IMR-90 (cell line): ENCODE data around the gene CAPZA1. TPM values are rescaled to one million over a fixed set of nuclear protein-coding genes. Genes with fewer than 3 reads are reported as not detected.

Experiments used
- ATAC-seq: fragments of 200-7000 bp; cut with Tn5 transposase; 2 replicates; pipeline ENCODE4 v1.9.1; 2020; ENCODE audit warnings: low read depth, mild to moderate bottlenecking, moderate library complexity
- Bru-seq: library from RNA; stranded (reverse); fragments of 400-500 nt; gene quantifications from one replicate; lab custom pipeline; 2021; lab: Mats Ljungman, UMichigan
- BruChase-seq, 2 experiments: library from RNA; stranded (reverse); fragments of 400-500 nt; gene quantifications; one replicate each; lab custom pipeline; 2021; lab: Mats Ljungman, UMichigan
- BruUV-seq: library from RNA; stranded (reverse); fragments of 400-500 nt; replicated peaks from 2 replicates; lab custom pipeline; 2021; lab: Mats Ljungman, UMichigan
- CTCF ChIA-PET: fragments of 300-600 bp; formaldehyde crosslinking; extraction: SDS; loops from one replicate; lab custom pipeline; 2021; ENCODE audit warnings: antibody characterized with exemption; lab: Yijun Ruan, JAX
- POLR2A ChIA-PET: fragments of 300-600 bp; sonication (Branson Sonifier 250); formaldehyde crosslinking; loops from one replicate; lab custom pipeline; 2022; ENCODE audit warnings: antibody characterized with exemption; ENCODE audit not compliant: unreplicated experiment; lab: Charles Lee
- DNase-seq: peaks from one replicate; pipeline ENCODE4 v3.0.0; 2013
- H2AFZ ChIP-seq: replicated peaks from 2 replicates; pipeline ENCODE3; 2013; ENCODE audit warnings: low read length, mild to moderate bottlenecking; ENCODE audit not compliant: poor library complexity
- H2AK5ac ChIP-seq: 2 replicates; pipeline ENCODE4 v1.6.1; 2013; ENCODE audit warnings: low read depth, low read length, inconsistent platforms
- H2AK9ac ChIP-seq: replicated peaks from 2 replicates; pipeline ENCODE3; 2013; ENCODE audit warnings: mild to moderate bottlenecking, low read depth, low read length, moderate library complexity; ENCODE audit not compliant: poor library complexity
- H2BK120ac ChIP-seq: 2 replicates; pipeline ENCODE4 v1.6.1; 2013; ENCODE audit warnings: low read depth, low read length, inconsistent platforms
- H2BK15ac ChIP-seq: 3 replicates; pipeline ENCODE4 v1.6.1; 2013; ENCODE audit warnings: low read depth, low read length, inconsistent platforms
- H2BK20ac ChIP-seq: 2 replicates; pipeline ENCODE4 v1.6.1; 2013; ENCODE audit warnings: low read depth, mild to moderate bottlenecking, inconsistent platforms, low read length, moderate library complexity
- H2BK5ac ChIP-seq: 2 replicates; pipeline ENCODE4 v1.6.1; 2013; ENCODE audit warnings: mild to moderate bottlenecking, low read depth, low read length, inconsistent platforms; ENCODE audit not compliant: poor library complexity, severe bottlenecking
- H3K14ac ChIP-seq: replicated peaks from 2 replicates; pipeline ENCODE4 v1.6.1; 2013; ENCODE audit warnings: low read depth, low read length, inconsistent platforms
- H3K18ac ChIP-seq: 2 replicates; pipeline ENCODE4 v1.6.1; 2013; ENCODE audit warnings: low read depth, low read length, control low read depth
- H3K23ac ChIP-seq: 2 replicates; pipeline ENCODE4 v1.6.1; 2013; ENCODE audit warnings: low read depth, low read length, inconsistent platforms
- H3K27ac ChIP-seq: 2 replicates; pipeline ENCODE4 v1.5.1; 2013; ENCODE audit warnings: mild to moderate bottlenecking, control low read depth, low read length; ENCODE audit not compliant: insufficient read depth
- H3K27me3 ChIP-seq: 2 replicates; pipeline ENCODE4 v1.6.1; 2013; ENCODE audit warnings: low read length; ENCODE audit not compliant: control insufficient read depth, insufficient read depth
- H3K36me3 ChIP-seq: 2 replicates; pipeline ENCODE4 v1.6.1; 2013; ENCODE audit warnings: low read length, mixed read lengths; ENCODE audit not compliant: control insufficient read depth, insufficient read depth
- H3K4ac ChIP-seq: 2 replicates; pipeline ENCODE4 v1.6.1; 2013; ENCODE audit warnings: low read depth, low read length, inconsistent platforms
- H3K4me1 ChIP-seq: 2 replicates; pipeline ENCODE4 v1.6.1; 2013; ENCODE audit warnings: low read length, mixed read lengths; ENCODE audit not compliant: control insufficient read depth, insufficient read depth
- H3K4me2 ChIP-seq: 2 replicates; pipeline ENCODE4 v1.6.1; 2013; ENCODE audit warnings: low read depth, mild to moderate bottlenecking, control low read depth, low read length, moderate library complexity
- H3K4me3 ChIP-seq: 2 replicates; pipeline ENCODE4 v1.5.1; 2013; ENCODE audit warnings: low read depth, mild to moderate bottlenecking, control low read depth, low read length, moderate library complexity; ENCODE audit not compliant: insufficient read depth
- H3K56ac ChIP-seq: 2 replicates; pipeline ENCODE4 v1.6.1; 2013; ENCODE audit warnings: low read length, inconsistent platforms; ENCODE audit not compliant: insufficient read depth; ENCODE audit errors: extremely low read depth
- H3K79me1 ChIP-seq, 2 experiments: 2 replicates each; pipeline ENCODE4 v1.6.1; 2013; ENCODE audit warnings: low read length in 2 of 2, inconsistent platforms in 1 of 2, low read depth in 1 of 2
- H3K9ac ChIP-seq: 2 replicates; pipeline ENCODE4 v1.6.1; 2013; ENCODE audit warnings: low read depth, low read length, control low read depth
- H3K9me1 ChIP-seq: 2 replicates; pipeline ENCODE4 v1.6.1; 2013; ENCODE audit warnings: low read length, inconsistent platforms; ENCODE audit not compliant: insufficient read depth
- H3K9me3 ChIP-seq: 2 replicates; pipeline ENCODE4 v1.6.1; 2013; ENCODE audit warnings: low read length; ENCODE audit not compliant: control insufficient read depth, insufficient read depth
- H4K20me1 ChIP-seq: 2 replicates; pipeline ENCODE4 v1.6.1; 2013; ENCODE audit warnings: low read length, inconsistent platforms; ENCODE audit not compliant: insufficient read depth
- H4K5ac ChIP-seq: 2 replicates; pipeline ENCODE4 v1.6.1; 2013; ENCODE audit warnings: mild to moderate bottlenecking, low read depth, low read length, control low read depth
- H4K8ac ChIP-seq, 2 experiments: 2 replicates each; pipeline ENCODE4 v1.6.1; 2013; ENCODE audit warnings: low read depth in 2 of 2, low read length in 2 of 2, control low read depth in 1 of 2, inconsistent platforms in 1 of 2
- H4K91ac ChIP-seq: 2 replicates; pipeline ENCODE4 v1.6.1; 2013; ENCODE audit warnings: low read depth, low read length, inconsistent platforms; ENCODE audit not compliant: insufficient read depth
- BHLHE40 ChIP-seq: fragments of 150-350 bp; IDR thresholded peaks from 2 replicates; pipeline ENCODE4 v1.6.1; 2016; ENCODE audit warnings: mild to moderate bottlenecking, low read depth, low read length
- CEBPB ChIP-seq: IDR thresholded peaks from 2 replicates; pipeline ENCODE4 v1.6.1; 2012; ENCODE audit warnings: low read depth, low read length, improper control_type of control experiment
- CHD1 ChIP-seq: IDR thresholded peaks from 2 replicates; pipeline ENCODE4 v1.6.1; 2012; ENCODE audit warnings: low read depth, low read length, improper control_type of control experiment
- FOS ChIP-seq: fragments of 150-350 bp; IDR thresholded peaks from 2 replicates; pipeline ENCODE4 v1.6.1; 2016; ENCODE audit warnings: low read depth, low read length
- MAFK ChIP-seq: IDR thresholded peaks from 2 replicates; pipeline ENCODE4 v1.6.1; 2012; ENCODE audit warnings: low read depth, low read length, improper control_type of control experiment
- NFE2L2 ChIP-seq: fragments of 150-350 bp; IDR thresholded peaks from 2 replicates; pipeline ENCODE4 v1.6.1; 2016; ENCODE audit warnings: low read depth, mild to moderate bottlenecking, low read length
- POLR2A ChIP-seq: IDR thresholded peaks from 2 replicates; pipeline ENCODE4 v1.6.1; 2012; ENCODE audit warnings: mild to moderate bottlenecking, low read depth, low read length
- RFX5 ChIP-seq: IDR thresholded peaks from 2 replicates; pipeline ENCODE4 v1.8.0; 2012; ENCODE audit warnings: low read depth, mild to moderate bottlenecking, low read length, moderate library complexity
- SMC3 ChIP-seq: fragments of 150-350 bp; IDR thresholded peaks from 2 replicates; pipeline ENCODE4 v1.6.1; 2016; ENCODE audit warnings: low read depth, mild to moderate bottlenecking, antibody characterized with exemption, low read length, moderate library complexity
- USF2 ChIP-seq: fragments of 150-350 bp; IDR thresholded peaks from 2 replicates; pipeline ENCODE4 v1.6.1; 2017; ENCODE audit warnings: mild to moderate bottlenecking, antibody characterized with exemption, low read length, low read depth
- WGBS, 2 experiments: methylation state at CpG; one replicate each; pipeline versions ENCODE4 v1.1.5 to v1.1.7; 2013; ENCODE audit warnings: missing lambda C conversion rate in 2 of 2; ENCODE audit not compliant: insufficient read length in 1 of 2; ENCODE audit errors: extremely low coverage in 2 of 2; 5-methylcytosine and 5-hydroxymethylcytosine counted together
- dilution Hi-C: fragments of 300-500 bp; cut with HindIII; formaldehyde crosslinking; loops from one replicate; pipeline ENCODE4 v1.14.3; 2018; ENCODE audit warnings: low sequenced_read_pairs; ENCODE audit not compliant: unreplicated experiment
- in situ Hi-C: fragments of 300-500 bp; cut with MboI; formaldehyde crosslinking; loops from 3 replicates; pipeline ENCODE4 v1.14.3; 2019; ENCODE audit warnings: low sequenced_read_pairs, inconsistent platforms, mixed read lengths
- intact Hi-C: fragments of 100-400 bp; cut with micrococcal nuclease; formaldehyde crosslinking; loops from 2 replicates; pipeline ENCODE4 v1.10.0; 2022
- long read RNA-seq: library from polyadenylated mRNA; unstranded; transcript quantifications from one replicate; pipeline ENCODE4 v2.0.0, GENCODE V29; 2021; ENCODE audit not compliant: unreplicated experiment
- polyA plus RNA-seq, 3 experiments: library from polyadenylated mRNA; depleted of rRNA; stranded (reverse); fragments of >200 nt; gene quantifications; 2 replicates each; pipeline ENCODE4 v1.2.3, GENCODE V29; 2012; ENCODE audit warnings: low replicate concordance in 1 of 3
- total RNA-seq: library from RNA; depleted of rRNA; stranded (reverse); fragments of >200 nt; gene quantifications from 2 replicates; pipeline ENCODE4 v1.2.3, GENCODE V29; 2012; rRNA removed
- TF ChIP-seq, protein P1 (sequence below): fragments of 150-350 bp; IDR thresholded peaks from 2 replicates; pipeline ENCODE4 v1.6.1; 2016; ENCODE audit warnings: low read depth, mild to moderate bottlenecking, low read length, moderate library complexity, borderline replicate concordance

The CAPZA1 gene
- total RNA-seq: 262 and 440 TPM in 2 replicates
- 98.5 and 108 TPM in 2 replicates for polyA plus RNA-seq (2012; rRNA removed)
- polyA plus RNA-seq (2012; cell fraction: cytosol; rRNA removed): 13.8 and 21.1 TPM in 2 replicates
- 5.3 and 71.2 TPM in 2 replicates for polyA plus RNA-seq (2012; cell fraction: nucleus; rRNA removed; ENCODE audit: low replicate concordance)
- percentile 95 among the genes with signal in this experiment for Bru-seq, nascent RNA
- BruChase-seq, experiment 1, labeled RNA remaining after a 6-hour chase: percentile 95 among the genes with signal in this experiment
- percentile 90 among the genes with signal in this experiment for BruChase-seq, experiment 2, labeled RNA remaining after a 2-hour chase
- long read RNA-seq, transcript CAPZA1-201 (10 exons, 3,020 nt): major isoform, 154 of 170 reads
- long read RNA-seq, partial matches to known transcripts: 10 of 170 reads
- long read RNA-seq, other reads (novel, unspliced or antisense): 5 of 170 reads

- H3K36me3 ChIP-seq: 0 out of 2 replicates have a peak, but pooled peaks cover 3% of the 10 kb centered on the region
- H2AFZ ChIP-seq: peak within 1 kb of the TSS; percentile 97
- H3K9ac ChIP-seq: peak within 1 kb of the TSS; percentile 99
- 0% methylated on average over 12 of the region's 50 CpGs; no CpG with 5 or more reads in 1 of the 2 experiments for WGBS, 2 experiments
- intact Hi-C loops (loop anchor here (1.0 to 2.0 kb wide), 2 partner anchors 55 to 88 kb away; partner anchors contain the start of genes MOV10 and RHOC), in situ Hi-C loops (loop anchor here (5.0 kb wide), 2 partner anchors 117 to 227 kb away; no protein-coding TSS in a partner anchor), dilution Hi-C loops (no loop called here)
- CTCF ChIA-PET: interaction anchor here (0.7 to 1.1 kb wide), 2 partner anchors 217 to 229 kb away, joined by 3 to 4 read pairs; no protein-coding TSS in a partner anchor
- H4K5ac ChIP-seq: peak within 1 kb of the TSS; percentile 100
- H3K9me3 ChIP-seq: no peaks in the 10 kb centered on the region
- peak within 1 kb of the TSS; percentile 95 for H2AK5ac ChIP-seq
- H4K20me1 ChIP-seq: peaks cover 33% of the 10 kb centered on the region; the same call in 1 of the 2 replicates
- H2BK15ac ChIP-seq: peak within 1 kb of the TSS; percentile 91
- BruUV-seq: no TSS peak
- no peaks in the 10 kb centered on the region for H3K27me3 ChIP-seq
- peak within 1 kb of the TSS; percentile 97 for H4K91ac ChIP-seq
- ATAC-seq (peak; percentile 93), DNase-seq (peak; percentile 90)
- H3K4me1 ChIP-seq: no peaks in the 10 kb centered on the region
- H2BK120ac ChIP-seq: peak within 1 kb of the TSS; percentile 91
- peak within 1 kb of the TSS; percentile 98 for H3K14ac ChIP-seq
- no peaks in the 10 kb centered on the region for H3K9me1 ChIP-seq
- peak within 1 kb of the TSS; percentile 98 for H3K18ac ChIP-seq
- H3K4me3 ChIP-seq: peak within 1 kb of the TSS; percentile 86
- H2BK20ac ChIP-seq: peak within 1 kb of the TSS; percentile 81; the same call in 1 of the 2 replicates
- H2AK9ac ChIP-seq: peak within 1 kb of the TSS; percentile 100
- peak within 1 kb of the TSS; percentile 99 for H3K4ac ChIP-seq
- peak within 1 kb of the TSS; percentile 99 for H3K27ac ChIP-seq
- peaks cover 0 to 30% of the 10 kb centered on the region in 2 experiments; a peak in 2 of 4 replicates for H3K79me1 ChIP-seq
- peak within 1 kb of the TSS; percentile 97 for H2BK5ac ChIP-seq
- peak within 1 kb of the TSS; percentile 97 for H3K4me2 ChIP-seq
- H3K56ac ChIP-seq: peak within 1 kb of the TSS; percentile 98
- peak within 1 kb of the TSS; percentile 99 to 100 for H4K8ac ChIP-seq
- peak within 1 kb of the TSS; percentile 98 for H3K23ac ChIP-seq
- POLR2A ChIA-PET: interaction anchor here (0.6 to 1.0 kb wide), 3 partner anchors 55 to 223 kb away, joined by 3 to 11 read pairs (median 4); partner anchors contain the start of gene MOV10
- TF ChIP-seq SMC3 (no peak), POLR2A (peak; percentile 93), USF2 (no peak), CEBPB (peak; percentile 84), CHD1 (peak; percentile 89), NFE2L2 (no peak), MAFK (no peak), RFX5 (no peak), BHLHE40 (no peak), FOS (no peak)
- TF ChIP-seq, protein P1, sequence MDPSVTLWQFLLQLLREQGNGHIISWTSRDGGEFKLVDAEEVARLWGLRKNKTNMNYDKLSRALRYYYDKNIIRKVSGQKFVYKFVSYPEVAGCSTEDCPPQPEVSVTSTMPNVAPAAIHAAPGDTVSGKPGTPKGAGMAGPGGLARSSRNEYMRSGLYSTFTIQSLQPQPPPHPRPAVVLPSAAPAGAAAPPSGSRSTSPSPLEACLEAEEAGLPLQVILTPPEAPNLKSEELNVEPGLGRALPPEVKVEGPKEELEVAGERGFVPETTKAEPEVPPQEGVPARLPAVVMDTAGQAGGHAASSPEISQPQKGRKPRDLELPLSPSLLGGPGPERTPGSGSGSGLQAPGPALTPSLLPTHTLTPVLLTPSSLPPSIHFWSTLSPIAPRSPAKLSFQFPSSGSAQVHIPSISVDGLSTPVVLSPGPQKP: no peak
Measured at GRCh38 chr1:112619518-112620376, at the start of gene CAPZA1. Gene CAPZA1, plus strand, starts transcription at chr1:112619832. Its CDS starts 13 bp downstream, at chr1:112619845.
